K562 (cell line): ENCODE measurements around the gene RNF166. TPM values are rescaled to one million over a fixed set of nuclear protein-coding genes. Genes with fewer than 3 reads are reported as not detected.

Source experiments
- CBFA2T3 ChIP-seq: fragments of 450-650 bp; IDR thresholded peaks from 2 replicates; pipeline ENCODE4 v1.6.1; 2017
- ETS2 ChIP-seq: IDR thresholded peaks from 2 replicates; pipeline ENCODE4 v1.6.1; 2016; ENCODE audit warnings: borderline replicate concordance, missing genetic modification characterization, mild to moderate bottlenecking, moderate library complexity, missing compliant biosample characterization; ENCODE audit not compliant: poor library complexity, severe bottlenecking
- ETV1 ChIP-seq: fragments of 450-650 bp; conservative IDR thresholded peaks from 2 replicates; pipeline ENCODE4 v1.6.1; 2016; ENCODE audit warnings: missing genetic modification characterization, control low read depth, low read depth, missing compliant biosample characterization
- FOXA3 ChIP-seq, 2 experiments: fragments of 450-650 bp in 1 of 2; sonication (generic) in 1 of 2; formaldehyde crosslinking; IDR thresholded peaks in 1 of 2; conservative IDR thresholded peaks in 1 of 2; 2 replicates each; pipeline versions ENCODE4 v1.4.0 to v1.8.0; 2020 to 2022; ENCODE audit warnings: mild to moderate bottlenecking in 2 of 2, missing genetic modification reagents in 1 of 2
- KLF1 ChIP-seq: fragments of 450-650 bp; IDR thresholded peaks from 2 replicates; pipeline ENCODE4 v1.6.1; 2016; ENCODE audit warnings: missing genetic modification characterization, missing compliant biosample characterization
- NCOR1 ChIP-seq: fragments of 450-650 bp; IDR thresholded peaks from 2 replicates; pipeline ENCODE4 v1.6.1; 2016; ENCODE audit warnings: mild to moderate bottlenecking, moderate library complexity
- RFX7 ChIP-seq: fragments of 250-450 bp; sonication (Bioruptor Pico); IDR thresholded peaks from 2 replicates; pipeline ENCODE4 v1.5.1; 2021; ENCODE audit warnings: mild to moderate bottlenecking
- SIN3A ChIP-seq, 2 experiments: fragments of 150-350 bp in 1 of 2; IDR thresholded peaks; 2 replicates each; pipeline ENCODE4 v1.6.1; 2011 to 2016; ENCODE audit warnings: borderline replicate concordance in 2 of 2, low read depth in 2 of 2, low read length in 2 of 2, mild to moderate bottlenecking in 2 of 2, moderate library complexity in 2 of 2; ENCODE audit not compliant: control insufficient read depth in 1 of 2
- SMAD4 ChIP-seq: fragments of 250-450 bp; sonication (Bioruptor Pico); conservative IDR thresholded peaks from 2 replicates; pipeline ENCODE4 v1.8.0; 2021; ENCODE audit warnings: inconsistent platforms, mild to moderate bottlenecking, moderate library complexity
- SMARCA5 ChIP-seq: fragments of 450-650 bp; IDR thresholded peaks from 2 replicates; pipeline ENCODE4 v1.6.1; 2016
- SREBF1 ChIP-seq: fragments of 150-350 bp; IDR thresholded peaks from 2 replicates; pipeline ENCODE4 v1.6.1; 2014; ENCODE audit warnings: antibody characterized with exemption, low read depth, low read length, borderline replicate concordance
- TAL1 ChIP-seq: fragments of 450-650 bp; IDR thresholded peaks from 2 replicates; pipeline ENCODE4 v1.6.1; 2016; ENCODE audit warnings: mild to moderate bottlenecking
- ZFP1 ChIP-seq: fragments of 450-650 bp; formaldehyde crosslinking; IDR thresholded peaks from 2 replicates; pipeline ENCODE4 v1.4.0; 2020; ENCODE audit warnings: mild to moderate bottlenecking, mixed read lengths
- ZNF146 ChIP-seq: IDR thresholded peaks from one replicate; pipeline ENCODE4 v1.6.1; 2018; ENCODE audit warnings: missing compliant biosample characterization; ENCODE audit not compliant: unreplicated experiment
- polyA plus RNA-seq, 8 experiments: library from polyadenylated mRNA; depleted of rRNA in 4 of 8; stranded (reverse) in 5 of 8; unstranded in 3 of 8; fragments of >200 nt; fragmentation: Nextera tagmentation in 2 of 8; fragmentation: Illumina TruSeq in 1 of 8; extraction: Ambion mirVana in 2 of 8; extraction: Trizol in 1 of 8; gene quantifications; 2 replicates each; pipeline versions ENCODE4 v1.2.1 to v1.2.3, GENCODE V29; 2011 to 2014; ENCODE audit warnings: inconsistent platforms in 1 of 8, missing spikeins in 1 of 8
- total RNA-seq, 7 experiments: library from RNA; depleted of rRNA in 6 of 7; stranded (reverse); fragments of >200 nt in 6 of 7; fragmentation: Illumina TruSeq in 2 of 7; extraction: Trizol in 2 of 7; gene quantifications; 2 replicates each; pipeline versions ENCODE4 v1.2.1 to v1.2.3, GENCODE V29; 2011 to 2021; ENCODE audit warnings: low replicate concordance in 1 of 7
- TF ChIP-seq, protein P1 (sequence below): fragments of 200-600 bp; sonication (generic); IDR thresholded peaks from one replicate; pipeline ENCODE4 v1.6.1; 2012; ENCODE audit warnings: mild to moderate bottlenecking, low read depth, low read length, inconsistent platforms
- TF ChIP-seq, protein P2 (sequence below): fragments of 250-450 bp; sonication (Bioruptor Pico); IDR thresholded peaks from 2 replicates; pipeline ENCODE4 v1.9.0; 2021; ENCODE audit warnings: mild to moderate bottlenecking

The RNF166 gene
- total and polyA plus RNA-seq, 9 of the 15 experiments (the other 6 are each of a cell fraction or from before 2014, with no cell fraction given), result 0.56 to 60.3 (median 19.5) TPM

DNA sequence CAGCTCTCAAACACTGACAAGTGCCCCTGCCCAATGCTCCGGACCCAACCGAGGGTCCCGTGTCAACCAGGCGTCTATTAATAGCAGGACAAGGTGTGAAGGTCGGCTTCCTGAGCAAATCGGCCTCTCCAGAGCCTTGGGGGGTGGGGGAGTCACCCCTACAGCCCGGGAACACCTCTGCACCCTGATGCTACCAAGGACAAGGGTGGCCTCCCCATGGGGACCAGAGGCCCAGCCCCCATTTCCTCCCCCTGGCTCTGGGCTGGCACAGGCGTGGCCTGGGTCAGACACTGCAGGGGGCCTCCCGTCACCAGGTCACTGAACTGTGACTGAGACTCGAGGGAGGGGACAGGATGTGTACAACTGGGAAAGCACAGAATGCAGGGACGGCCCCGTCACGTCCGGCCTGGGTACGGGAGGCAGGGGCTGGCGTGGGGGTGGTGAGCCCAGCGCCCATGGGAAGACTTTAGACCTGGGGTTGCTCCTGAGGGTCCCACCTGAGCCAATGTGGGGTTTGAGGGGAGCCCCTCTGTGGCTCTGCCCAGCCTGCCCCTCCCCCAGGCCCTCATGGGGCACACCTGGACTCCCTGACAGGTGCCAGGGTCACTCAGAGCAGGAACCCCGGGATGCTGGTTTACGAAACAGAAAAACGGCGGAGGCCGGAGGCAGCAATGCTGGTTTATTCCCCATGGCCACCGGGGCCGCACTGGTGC lies 54.8 kb downstream of the RNF166 start (continued):
- TF ChIP-seq, protein P1, sequence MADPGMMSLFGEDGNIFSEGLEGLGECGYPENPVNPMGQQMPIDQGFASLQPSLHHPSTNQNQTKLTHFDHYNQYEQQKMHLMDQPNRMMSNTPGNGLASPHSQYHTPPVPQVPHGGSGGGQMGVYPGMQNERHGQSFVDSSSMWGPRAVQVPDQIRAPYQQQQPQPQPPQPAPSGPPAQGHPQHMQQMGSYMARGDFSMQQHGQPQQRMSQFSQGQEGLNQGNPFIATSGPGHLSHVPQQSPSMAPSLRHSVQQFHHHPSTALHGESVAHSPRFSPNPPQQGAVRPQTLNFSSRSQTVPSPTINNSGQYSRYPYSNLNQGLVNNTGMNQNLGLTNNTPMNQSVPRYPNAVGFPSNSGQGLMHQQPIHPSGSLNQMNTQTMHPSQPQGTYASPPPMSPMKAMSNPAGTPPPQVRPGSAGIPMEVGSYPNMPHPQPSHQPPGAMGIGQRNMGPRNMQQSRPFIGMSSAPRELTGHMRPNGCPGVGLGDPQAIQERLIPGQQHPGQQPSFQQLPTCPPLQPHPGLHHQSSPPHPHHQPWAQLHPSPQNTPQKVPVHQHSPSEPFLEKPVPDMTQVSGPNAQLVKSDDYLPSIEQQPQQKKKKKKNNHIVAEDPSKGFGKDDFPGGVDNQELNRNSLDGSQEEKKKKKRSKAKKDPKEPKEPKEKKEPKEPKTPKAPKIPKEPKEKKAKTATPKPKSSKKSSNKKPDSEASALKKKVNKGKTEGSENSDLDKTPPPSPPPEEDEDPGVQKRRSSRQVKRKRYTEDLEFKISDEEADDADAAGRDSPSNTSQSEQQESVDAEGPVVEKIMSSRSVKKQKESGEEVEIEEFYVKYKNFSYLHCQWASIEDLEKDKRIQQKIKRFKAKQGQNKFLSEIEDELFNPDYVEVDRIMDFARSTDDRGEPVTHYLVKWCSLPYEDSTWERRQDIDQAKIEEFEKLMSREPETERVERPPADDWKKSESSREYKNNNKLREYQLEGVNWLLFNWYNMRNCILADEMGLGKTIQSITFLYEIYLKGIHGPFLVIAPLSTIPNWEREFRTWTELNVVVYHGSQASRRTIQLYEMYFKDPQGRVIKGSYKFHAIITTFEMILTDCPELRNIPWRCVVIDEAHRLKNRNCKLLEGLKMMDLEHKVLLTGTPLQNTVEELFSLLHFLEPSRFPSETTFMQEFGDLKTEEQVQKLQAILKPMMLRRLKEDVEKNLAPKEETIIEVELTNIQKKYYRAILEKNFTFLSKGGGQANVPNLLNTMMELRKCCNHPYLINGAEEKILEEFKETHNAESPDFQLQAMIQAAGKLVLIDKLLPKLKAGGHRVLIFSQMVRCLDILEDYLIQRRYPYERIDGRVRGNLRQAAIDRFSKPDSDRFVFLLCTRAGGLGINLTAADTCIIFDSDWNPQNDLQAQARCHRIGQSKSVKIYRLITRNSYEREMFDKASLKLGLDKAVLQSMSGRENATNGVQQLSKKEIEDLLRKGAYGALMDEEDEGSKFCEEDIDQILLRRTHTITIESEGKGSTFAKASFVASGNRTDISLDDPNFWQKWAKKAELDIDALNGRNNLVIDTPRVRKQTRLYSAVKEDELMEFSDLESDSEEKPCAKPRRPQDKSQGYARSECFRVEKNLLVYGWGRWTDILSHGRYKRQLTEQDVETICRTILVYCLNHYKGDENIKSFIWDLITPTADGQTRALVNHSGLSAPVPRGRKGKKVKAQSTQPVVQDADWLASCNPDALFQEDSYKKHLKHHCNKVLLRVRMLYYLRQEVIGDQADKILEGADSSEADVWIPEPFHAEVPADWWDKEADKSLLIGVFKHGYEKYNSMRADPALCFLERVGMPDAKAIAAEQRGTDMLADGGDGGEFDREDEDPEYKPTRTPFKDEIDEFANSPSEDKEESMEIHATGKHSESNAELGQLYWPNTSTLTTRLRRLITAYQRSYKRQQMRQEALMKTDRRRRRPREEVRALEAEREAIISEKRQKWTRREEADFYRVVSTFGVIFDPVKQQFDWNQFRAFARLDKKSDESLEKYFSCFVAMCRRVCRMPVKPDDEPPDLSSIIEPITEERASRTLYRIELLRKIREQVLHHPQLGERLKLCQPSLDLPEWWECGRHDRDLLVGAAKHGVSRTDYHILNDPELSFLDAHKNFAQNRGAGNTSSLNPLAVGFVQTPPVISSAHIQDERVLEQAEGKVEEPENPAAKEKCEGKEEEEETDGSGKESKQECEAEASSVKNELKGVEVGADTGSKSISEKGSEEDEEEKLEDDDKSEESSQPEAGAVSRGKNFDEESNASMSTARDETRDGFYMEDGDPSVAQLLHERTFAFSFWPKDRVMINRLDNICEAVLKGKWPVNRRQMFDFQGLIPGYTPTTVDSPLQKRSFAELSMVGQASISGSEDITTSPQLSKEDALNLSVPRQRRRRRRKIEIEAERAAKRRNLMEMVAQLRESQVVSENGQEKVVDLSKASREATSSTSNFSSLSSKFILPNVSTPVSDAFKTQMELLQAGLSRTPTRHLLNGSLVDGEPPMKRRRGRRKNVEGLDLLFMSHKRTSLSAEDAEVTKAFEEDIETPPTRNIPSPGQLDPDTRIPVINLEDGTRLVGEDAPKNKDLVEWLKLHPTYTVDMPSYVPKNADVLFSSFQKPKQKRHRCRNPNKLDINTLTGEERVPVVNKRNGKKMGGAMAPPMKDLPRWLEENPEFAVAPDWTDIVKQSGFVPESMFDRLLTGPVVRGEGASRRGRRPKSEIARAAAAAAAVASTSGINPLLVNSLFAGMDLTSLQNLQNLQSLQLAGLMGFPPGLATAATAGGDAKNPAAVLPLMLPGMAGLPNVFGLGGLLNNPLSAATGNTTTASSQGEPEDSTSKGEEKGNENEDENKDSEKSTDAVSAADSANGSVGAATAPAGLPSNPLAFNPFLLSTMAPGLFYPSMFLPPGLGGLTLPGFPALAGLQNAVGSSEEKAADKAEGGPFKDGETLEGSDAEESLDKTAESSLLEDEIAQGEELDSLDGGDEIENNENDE, result no peak
- TF ChIP-seq NCOR1 (peak; percentile 53), TAL1 (no peak; the same call in 1 of the 2 replicates), ETS2 (tag) (no peak), SIN3A (IDR thresholded peaks at IDR 0.05; ENCODE audit: borderline replicate concordance in 2 of 2, control insufficient read depth in 1 of 2, low read depth in 2 of 2, low read length in 2 of 2) (no peak), FOXA3 (CRISPR knock-in tag; conservative IDR thresholded peaks at IDR 0.05 in 1 of 2, IDR thresholded peaks at IDR 0.05 in 1 of 2) (peak in 1 of 2 experiments; percentile 88; a peak in 2 of 4 replicates), KLF1 (tag) (no peak), ETV1 (peak; percentile 71), RFX7 (CRISPR knock-in tag) (no peak), CBFA2T3 (peak; percentile 22), ZNF146 (no peak), SMARCA5 (0 out of 2 replicates have a peak, but pooled peaks have one; percentile 19), SREBF1 (no peak), SMAD4 (CRISPR knock-in tag) (peak; percentile 74), ZFP1 (peak; percentile 20; the same call in 1 of the 2 replicates)
- TF ChIP-seq, protein P2, sequence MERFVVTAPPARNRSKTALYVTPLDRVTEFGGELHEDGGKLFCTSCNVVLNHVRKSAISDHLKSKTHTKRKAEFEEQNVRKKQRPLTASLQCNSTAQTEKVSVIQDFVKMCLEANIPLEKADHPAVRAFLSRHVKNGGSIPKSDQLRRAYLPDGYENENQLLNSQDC (CRISPR knock-in tag), result no peak
